ENCODE results near the gene TBC1D22A.

The TBC1D22A gene

GRCh38 chr22:47123006-47123826, 360.8 kb downstream of the TBC1D22A start:
- H3K4me3 ChIP-seq (replicated peaks; ENCODE audit: low read depth, low read length) = no peak overlapping the region
- TF ChIP-seq CTCF (IDR thresholded peaks at IDR 0.05; ENCODE audit: low read length, missing control alignments) = no peak
- no peak for DNase-seq (ENCODE audit: low read depth)

- DNase-seq (ENCODE audit: low read depth) = no peak
- TF ChIP-seq CTCF (IDR thresholded peaks at IDR 0.05; ENCODE audit: low read length, missing control alignments) = no peak
- H3K4me3 ChIP-seq (replicated peaks; ENCODE audit: low read depth, low read length) = no peak overlapping the region
Measured at GRCh38 chr22:47123827-47124442, 361.5 kb downstream of the TBC1D22A start.

GRCh38 chr22:47124451-47124881, 362.0 kb downstream of the TBC1D22A start:
- no peak overlapping the region for H3K4me3 ChIP-seq (replicated peaks; ENCODE audit: low read depth, low read length)

GRCh38 chr22:47124961-47125360, 362.5 kb downstream of the TBC1D22A start:
- H3K4me3 ChIP-seq (replicated peaks; ENCODE audit: low read depth, low read length) = no peak overlapping the region
- no peak for DNase-seq (ENCODE audit: low read depth)
- no peak for TF ChIP-seq CTCF (IDR thresholded peaks at IDR 0.05; ENCODE audit: low read length, missing control alignments)

More at GRCh38 chr22:47124451-47124881, 362.0 kb downstream of the TBC1D22A start:
- no peak for DNase-seq (ENCODE audit: low read depth)
- TF ChIP-seq CTCF (IDR thresholded peaks at IDR 0.05; ENCODE audit: low read length, missing control alignments) = no peak

- no peak overlapping the region for H3K4me3 ChIP-seq (replicated peaks; ENCODE audit: low read depth, low read length)
- peak; percentile 23 for TF ChIP-seq CTCF (IDR thresholded peaks at IDR 0.05; ENCODE audit: low read length, missing control alignments)
- DNase-seq (ENCODE audit: low read depth) = peak; percentile 6
Measured at GRCh38 chr22:47125603-47126002, 363.2 kb downstream of the TBC1D22A start.

GRCh38 chr22:47126344-47126811, 363.9 kb downstream of the TBC1D22A start:
- no peak for TF ChIP-seq CTCF (IDR thresholded peaks at IDR 0.05; ENCODE audit: low read length, missing control alignments)
- DNase-seq (ENCODE audit: low read depth) = no peak
- no peak overlapping the region for H3K4me3 ChIP-seq (replicated peaks; ENCODE audit: low read depth, low read length)
